ENCODE measurements around the gene SAA2. TPM values are rescaled to one million over a fixed set of nuclear protein-coding genes. Genes with fewer than 3 reads are reported as not detected.
"Not testable (repeated sequence)": the region's sequence is repeated elsewhere in the genome, so short reads cannot be mapped to it uniquely, and the experiment has no call there.

SAA2 gene
- total and polyA plus RNA-seq, 4 donors, result 1.3 to 26.3 (median 21.8) TPM; not detected in 1

DNA sequence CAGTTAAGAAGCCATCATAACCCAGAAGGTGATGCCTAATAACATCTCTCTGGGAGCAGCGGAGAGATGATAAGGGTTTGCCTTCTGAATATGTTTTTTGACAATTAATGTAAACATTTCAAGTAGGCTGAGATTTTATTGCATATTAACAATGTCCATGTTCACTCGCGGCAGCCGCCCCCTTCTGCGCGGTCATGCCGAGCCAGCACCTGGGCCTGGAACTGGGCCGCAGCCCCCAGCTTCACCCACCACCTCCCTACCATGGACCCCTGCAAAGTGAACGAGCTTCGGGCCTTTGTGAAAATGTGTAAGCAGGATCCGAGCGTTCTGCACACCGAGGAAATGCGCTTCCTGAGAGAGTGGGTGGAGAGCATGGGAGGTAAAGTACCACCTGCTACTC lies 13.3 kb upstream of the SAA2 start:
- Histone ChIP-seq H3K27me3 (ENCODE audit: control insufficient read depth in 1 of 2, insufficient read depth in 2 of 2, low read length in 1 of 2) (no peaks in the 10 kb centered on the region), H3K27ac (ENCODE audit: low read depth in 1 of 2, low read length in 2 of 2) (no peak overlapping the region), H3K4me3 (ENCODE audit: low read length in 2 of 2) (no peak overlapping the region), H3K9me3 (ENCODE audit: control insufficient read depth, low read length) (no peaks in the 10 kb centered on the region), H3K4me1 (ENCODE audit: control insufficient read depth in 1 of 2, insufficient read depth in 2 of 2, low read length in 2 of 2) (no peaks in the 10 kb centered on the region), H3K36me3 (ENCODE audit: control insufficient read depth in 1 of 2, insufficient read depth in 2 of 2, low read length in 1 of 2) (no peaks in the 10 kb centered on the region)
- intact Hi-C loops (cut with DNase I), result no loop called here
- WGBS, 2 donors, result 97% methylated on average over 14 of the region's 14 CpGs
- no peak for ATAC-seq (ENCODE audit: low FRiP score)
- DNase-seq, result no peak

GRCh38 chr11:18259259-18259658 lies 10.8 kb upstream of the SAA2 start:
- no peak for DNase-seq
- no peak for ATAC-seq (ENCODE audit: low FRiP score)

GRCh38 chr11:18254781-18255361 lies 6.4 kb upstream of the SAA2 start:
- Histone ChIP-seq H3K36me3 (ENCODE audit: control insufficient read depth in 1 of 2, insufficient read depth in 2 of 2, low read length in 1 of 2) (no peaks in the 10 kb centered on the region), H3K4me3 (ENCODE audit: low read length in 2 of 2) (no peak overlapping the region), H3K27me3 (ENCODE audit: control insufficient read depth in 1 of 2, insufficient read depth in 2 of 2, low read length in 1 of 2) (no peaks in the 10 kb centered on the region), H3K4me1 (ENCODE audit: control insufficient read depth in 1 of 2, insufficient read depth in 2 of 2, low read length in 2 of 2) (no peaks in the 10 kb centered on the region), H3K27ac (ENCODE audit: low read depth in 1 of 2, low read length in 2 of 2) (no peak overlapping the region), H3K9me3 (ENCODE audit: control insufficient read depth, low read length) (no peaks in the 10 kb centered on the region)
- no peak for ATAC-seq (ENCODE audit: low FRiP score)
- DNase-seq, result no peak
- 17 to 32% methylated on average over 2 of the region's 2 CpGs for WGBS, 2 donors
- intact Hi-C loops (cut with DNase I), result no loop called here

More at GRCh38 chr11:18259259-18259658, 10.8 kb upstream of the SAA2 start:
- Histone ChIP-seq H3K9me3 (ENCODE audit: control insufficient read depth, low read length) (no peaks in the 10 kb centered on the region), H3K27me3 (ENCODE audit: control insufficient read depth in 1 of 2, insufficient read depth in 2 of 2, low read length in 1 of 2) (no peaks in the 10 kb centered on the region), H3K4me1 (ENCODE audit: control insufficient read depth in 1 of 2, insufficient read depth in 2 of 2, low read length in 2 of 2) (no peaks in the 10 kb centered on the region), H3K27ac (ENCODE audit: low read depth in 1 of 2, low read length in 2 of 2) (no peak overlapping the region), H3K36me3 (ENCODE audit: control insufficient read depth in 1 of 2, insufficient read depth in 2 of 2, low read length in 1 of 2) (no peaks in the 10 kb centered on the region), H3K4me3 (ENCODE audit: low read length in 2 of 2) (no peak overlapping the region)
- intact Hi-C loops (cut with DNase I), result no loop called here

DNA sequence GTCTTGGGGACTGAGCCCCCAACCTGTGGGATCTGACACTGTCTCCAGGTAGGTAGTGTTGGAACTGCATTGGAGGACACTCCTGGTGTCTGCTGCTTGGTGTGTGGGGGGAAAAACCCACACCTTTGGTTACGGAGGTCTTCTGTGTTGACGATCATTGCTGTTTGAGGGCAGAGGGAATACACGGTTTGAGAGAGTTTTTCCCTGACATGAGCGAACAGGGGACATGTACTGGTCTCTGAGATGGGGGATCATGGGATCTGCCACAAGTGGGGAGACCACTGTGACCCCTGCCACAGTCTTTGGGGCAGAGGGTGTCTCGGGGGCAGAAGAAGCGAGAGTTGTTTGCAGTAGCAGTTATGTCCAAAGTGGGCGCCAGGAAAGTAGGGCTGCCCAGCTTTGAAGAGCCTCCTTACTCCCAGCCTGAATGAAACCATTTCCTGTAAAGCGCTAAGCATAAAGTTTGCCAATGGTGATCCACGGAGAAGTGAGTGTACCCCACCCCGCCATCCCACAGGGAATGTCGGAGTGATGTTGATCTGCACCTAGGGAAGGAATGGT lies 5.4 kb upstream of the SAA2 start:
- ATAC-seq (ENCODE audit: low FRiP score) (no peak), DNase-seq (no peak)
- no peaks in the 10 kb centered on the region for H3K27me3 ChIP-seq (ENCODE audit: control insufficient read depth in 1 of 2, insufficient read depth in 2 of 2, low read length in 1 of 2)
- intact Hi-C loops (cut with DNase I), result no loop called here
- no peaks in the 10 kb centered on the region for H3K36me3 ChIP-seq (ENCODE audit: control insufficient read depth in 1 of 2, insufficient read depth in 2 of 2, low read length in 1 of 2)
- H3K9me3 ChIP-seq (ENCODE audit: control insufficient read depth, low read length), result no peaks in the 10 kb centered on the region
- no peak overlapping the region for H3K27ac ChIP-seq (ENCODE audit: low read depth in 1 of 2, low read length in 2 of 2)
- H3K4me1 ChIP-seq (ENCODE audit: control insufficient read depth in 1 of 2, insufficient read depth in 2 of 2, low read length in 2 of 2), result no peaks in the 10 kb centered on the region
- 83 to 92% methylated on average over 11 of the region's 11 CpGs for whole genome bisulfite sequencing, 2 donors
- H3K4me3 ChIP-seq (ENCODE audit: low read length in 2 of 2), result no peak overlapping the region

DNA sequence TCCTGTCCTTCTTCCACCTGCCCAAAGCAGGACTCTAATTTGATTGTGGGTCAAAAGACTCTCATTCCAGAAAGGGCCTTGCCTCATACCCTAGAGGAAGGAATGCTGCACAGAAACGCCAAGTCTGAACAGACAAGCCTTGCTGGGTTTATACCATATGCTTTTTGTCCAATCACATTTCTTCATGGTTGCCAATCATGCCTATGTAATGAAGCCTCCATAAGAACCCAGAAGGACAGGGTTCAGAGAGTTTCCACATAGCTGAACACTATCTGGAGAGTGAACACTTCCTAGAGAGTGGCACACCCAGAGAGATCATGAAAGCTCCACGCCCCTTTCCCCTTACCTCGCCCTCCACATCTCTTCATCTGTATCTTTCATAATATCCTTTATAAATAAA lies 4.8 kb upstream of the SAA2 start:
- no peak overlapping the region for H3K4me3 ChIP-seq (ENCODE audit: low read length in 2 of 2)
- WGBS, 2 donors, result 90 to 91% methylated on average over 3 of the region's 3 CpGs
- intact Hi-C loops (cut with DNase I), result no loop called here
- H3K4me1 ChIP-seq (ENCODE audit: control insufficient read depth in 1 of 2, insufficient read depth in 2 of 2, low read length in 2 of 2), result no peaks in the 10 kb centered on the region
- ATAC-seq (ENCODE audit: low FRiP score) (no peak), DNase-seq (no peak)
- H3K36me3 ChIP-seq (ENCODE audit: control insufficient read depth in 1 of 2, insufficient read depth in 2 of 2, low read length in 1 of 2), result no peaks in the 10 kb centered on the region
- H3K9me3 ChIP-seq (ENCODE audit: control insufficient read depth, low read length), result no peaks in the 10 kb centered on the region
- no peaks in the 10 kb centered on the region for H3K27me3 ChIP-seq (ENCODE audit: control insufficient read depth in 1 of 2, insufficient read depth in 2 of 2, low read length in 1 of 2)
- no peak overlapping the region for H3K27ac ChIP-seq (ENCODE audit: low read depth in 1 of 2, low read length in 2 of 2)

DNA sequence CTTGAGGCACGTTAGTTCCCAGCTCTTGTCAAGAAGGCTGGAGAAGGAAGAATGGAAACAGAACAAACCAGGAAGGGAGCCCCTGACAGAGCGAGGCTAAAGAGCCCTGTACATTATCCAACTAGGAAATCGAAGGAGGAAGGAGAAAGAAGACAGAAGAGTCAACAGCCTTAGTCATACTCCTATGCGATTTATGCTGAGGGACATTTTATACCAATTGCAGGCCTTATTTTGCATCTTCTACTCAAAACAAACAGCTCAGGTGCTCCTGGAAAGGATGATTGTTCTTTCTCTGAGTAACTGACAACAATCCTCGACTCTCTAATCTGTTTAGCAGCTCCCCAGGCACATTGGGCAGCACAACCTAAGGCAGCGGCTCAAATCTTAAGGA lies 1.3 kb downstream of the SAA2 start:
- H3K4me3 ChIP-seq (ENCODE audit: low read length in 2 of 2); H3K27ac ChIP-seq (ENCODE audit: low read depth in 1 of 2, low read length in 2 of 2); H3K36me3 ChIP-seq (ENCODE audit: control insufficient read depth in 1 of 2, insufficient read depth in 2 of 2, low read length in 1 of 2); ATAC-seq (ENCODE audit: low FRiP score); DNase-seq; H3K9me3 ChIP-seq (ENCODE audit: control insufficient read depth, low read length); H3K4me1 ChIP-seq (ENCODE audit: control insufficient read depth in 1 of 2, insufficient read depth in 2 of 2, low read length in 2 of 2); H3K27me3 ChIP-seq (ENCODE audit: control insufficient read depth in 1 of 2, insufficient read depth in 2 of 2, low read length in 1 of 2): not testable (repeated sequence)
- 67 to 88% methylated on average over 2 to 3 of the region's 6 CpGs for WGBS, 2 donors
- intact Hi-C loops (cut with DNase I), result loop anchor here in 1 of 2 donors (10.0 kb wide), 1 partner anchor 148 kb away; the partner anchor contains the start of gene LDHA

DNA sequence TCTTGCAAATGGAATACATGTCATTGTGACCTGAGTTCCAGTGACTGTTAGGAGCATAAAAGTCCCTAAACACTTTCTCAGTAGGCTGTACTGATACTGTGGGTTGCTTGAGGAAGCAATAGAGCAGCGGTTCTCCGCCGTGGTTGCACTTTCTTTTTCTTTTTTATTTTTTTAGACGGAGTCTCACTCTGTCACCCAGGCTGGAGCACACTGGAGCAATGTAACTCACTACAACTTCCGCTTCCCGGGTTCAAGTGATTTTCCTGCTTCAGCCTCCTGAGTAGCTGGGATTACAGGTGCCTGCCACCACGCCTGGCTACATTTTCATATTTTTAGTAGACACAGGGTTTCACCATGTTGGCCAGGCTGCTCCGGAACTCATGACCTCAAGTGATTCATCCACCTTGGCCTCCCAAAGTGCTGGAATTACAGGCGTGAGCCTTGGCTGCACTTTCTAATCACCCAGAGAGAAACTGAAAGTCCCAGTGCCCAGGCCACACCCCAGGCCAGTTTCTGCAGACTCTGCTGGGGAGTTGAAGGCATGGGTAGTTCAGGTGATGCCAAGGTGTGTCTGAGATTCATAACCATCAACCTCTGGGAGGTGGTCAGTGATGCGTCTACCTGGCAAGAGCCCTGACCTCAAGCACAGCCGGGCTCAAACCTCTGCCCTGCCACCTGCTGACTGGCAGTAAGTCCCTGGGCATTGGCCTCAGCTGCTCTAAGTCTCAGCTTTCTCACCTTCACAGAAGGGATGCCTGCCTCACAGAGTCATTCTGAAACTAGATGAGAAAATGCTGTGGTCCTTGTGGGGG lies 1.9 kb downstream of the SAA2 start:
- H3K4me1 ChIP-seq (ENCODE audit: control insufficient read depth in 1 of 2, insufficient read depth in 2 of 2, low read length in 2 of 2); H3K9me3 ChIP-seq (ENCODE audit: control insufficient read depth, low read length); H3K4me3 ChIP-seq (ENCODE audit: low read length in 2 of 2); DNase-seq; H3K27ac ChIP-seq (ENCODE audit: low read depth in 1 of 2, low read length in 2 of 2); H3K27me3 ChIP-seq (ENCODE audit: control insufficient read depth in 1 of 2, insufficient read depth in 2 of 2, low read length in 1 of 2); H3K36me3 ChIP-seq (ENCODE audit: control insufficient read depth in 1 of 2, insufficient read depth in 2 of 2, low read length in 1 of 2): not testable (repeated sequence)
- WGBS, 2 donors, result 82 to 87% methylated on average over 10 to 11 of the region's 11 CpGs
- intact Hi-C loops (cut with DNase I), result loop anchor here in 1 of 2 donors (10.0 kb wide), 1 partner anchor 148 kb away; the partner anchor contains the start of gene LDHA
- peak; percentile 12 for ATAC-seq (ENCODE audit: low FRiP score)

DNA sequence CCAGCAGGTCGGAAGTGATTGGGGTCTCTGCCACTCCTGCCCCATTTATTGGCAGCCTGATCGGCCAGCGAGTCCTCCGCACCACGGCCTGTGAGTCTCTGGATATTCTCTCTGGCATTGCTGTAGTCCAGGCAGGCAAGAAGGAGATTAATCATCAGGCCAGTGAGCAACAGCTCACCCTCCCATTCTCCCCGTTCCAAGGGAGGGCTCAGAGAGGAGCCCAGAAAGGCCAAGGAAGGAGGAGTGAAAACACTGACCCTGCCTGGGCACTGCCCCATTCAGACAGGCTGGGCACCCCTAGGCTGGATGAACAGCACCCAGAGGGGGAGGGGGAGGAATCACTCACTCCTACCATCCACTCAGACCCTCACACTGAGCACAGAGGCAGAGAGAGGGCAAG lies 3.1 kb downstream of the SAA2 start:
- Histone ChIP-seq H3K27ac (ENCODE audit: low read depth in 1 of 2, low read length in 2 of 2) (no peak overlapping the region), H3K27me3 (ENCODE audit: control insufficient read depth in 1 of 2, insufficient read depth in 2 of 2, low read length in 1 of 2) (no peaks in the 10 kb centered on the region), H3K9me3 (ENCODE audit: control insufficient read depth, low read length) (no peaks in the 10 kb centered on the region), H3K4me3 (ENCODE audit: low read length in 2 of 2) (no peak overlapping the region), H3K4me1 (ENCODE audit: control insufficient read depth in 1 of 2, insufficient read depth in 2 of 2, low read length in 2 of 2) (no peaks in the 10 kb centered on the region), H3K36me3 (ENCODE audit: control insufficient read depth in 1 of 2, insufficient read depth in 2 of 2, low read length in 1 of 2) (no peaks in the 10 kb centered on the region)
- DNase-seq (no peak), ATAC-seq (ENCODE audit: low FRiP score) (peak; percentile 4)
- WGBS, 2 donors, result 41 to 47% methylated on average over 6 of the region's 6 CpGs
- intact Hi-C loops (cut with DNase I), result loop anchor here in 1 of 2 donors (10.0 kb wide), 1 partner anchor 149 kb away; the partner anchor contains the start of gene LDHA

Measured in aorta (tissue), 5 donors.